Hepatocyte (in vitro differentiated cells): ENCODE results near the gene C19orf25.

Experiments used
- CTCF ChIP-seq: fragments of 200-600 bp; sonication (generic); IDR thresholded peaks from 2 replicates; pipeline ENCODE4 v1.5.1; 2016; ENCODE audit warnings: antibody characterized with exemption, mild to moderate bottlenecking; ENCODE audit not compliant: poor library complexity
- EZH2 ChIP-seq: fragments of 200-600 bp; sonication (generic); IDR thresholded peaks from 2 replicates; pipeline ENCODE4 v1.6.1; 2016; ENCODE audit warnings: antibody characterized with exemption, mild to moderate bottlenecking, borderline replicate concordance

- no peak for TF ChIP-seq CTCF
- TF ChIP-seq EZH2, result no peak
Measured at GRCh38 chr19:1489463-1490310, 10.7 kb upstream of the C19orf25 start.
